ENCODE measurements around the gene JARID2. TPM values are rescaled to one million over a fixed set of nuclear protein-coding genes. Genes with fewer than 3 reads are reported as not detected.

JARID2 gene
- total RNA-seq, 1 experiment from 2014 or later, result 21.0 TPM

DNA sequence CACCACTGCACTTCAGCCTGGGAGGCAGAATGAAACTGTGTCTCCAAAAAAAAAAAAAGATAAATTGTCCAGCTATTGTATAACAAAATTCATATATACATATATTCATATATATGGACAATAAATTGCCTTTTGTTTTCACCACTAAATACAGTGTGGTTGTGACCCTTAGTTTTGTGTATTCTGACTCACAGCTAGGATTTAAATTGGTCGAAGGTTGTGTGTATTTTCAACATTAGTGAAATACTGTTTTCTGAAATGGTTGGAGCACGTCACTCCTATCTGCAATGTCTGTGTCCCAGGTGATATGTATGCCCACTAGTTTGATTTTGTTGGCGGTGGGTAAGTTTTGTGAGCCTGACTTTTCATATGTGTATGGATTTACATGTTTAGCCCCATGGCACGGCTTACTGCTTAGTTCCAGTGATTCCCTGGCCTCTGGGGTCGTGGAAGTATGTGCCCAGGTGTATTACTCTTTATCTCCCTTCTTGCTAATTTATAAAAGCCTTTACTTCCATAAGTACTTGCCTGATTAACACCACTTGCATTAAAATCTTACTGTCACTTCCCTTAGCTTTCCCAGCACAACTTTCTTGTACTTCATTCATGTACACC, 33.3 kb downstream of the JARID2 start:
- ChIA-PET CTCF (interaction anchor here (0.7 kb wide), 1 partner anchor 9 kb away, joined by 3 read pairs; no protein-coding TSS in a partner anchor), POLR2A (interaction anchor here (0.9 kb wide), 1 partner anchor 23 kb away, joined by 3 read pairs; no protein-coding TSS in a partner anchor)
- no peak overlapping the region for H3K4me3 Mint-ChIP-seq (ENCODE audit: unreplicated experiment)

DNA sequence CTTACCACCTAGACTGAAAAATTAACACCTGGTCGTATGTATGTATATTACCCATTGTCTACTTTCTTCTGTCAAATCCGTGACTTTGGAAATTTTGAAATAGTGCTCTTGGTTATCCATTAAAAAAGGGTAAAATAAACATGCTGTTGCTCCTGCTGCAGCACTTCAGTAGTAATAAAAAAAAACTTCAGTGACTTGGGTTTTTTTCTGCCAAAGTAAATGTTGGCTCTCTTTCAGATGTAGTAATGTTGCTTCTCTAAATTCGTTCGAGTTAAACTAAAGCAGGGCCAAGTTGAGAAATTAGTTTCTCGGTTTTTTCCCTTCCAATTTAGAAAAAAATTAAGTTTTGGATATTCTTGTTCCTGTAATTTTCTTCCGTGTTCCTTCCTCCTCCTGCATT, 34.2 kb downstream of the JARID2 start:
- DNase-seq (ENCODE audit: unreplicated experiment), result peak; percentile 30
- Mint-ChIP-seq H3K36me3 (ENCODE audit: insufficient read depth, unreplicated experiment) (peaks cover 13% of the 10 kb centered on the region), H3K9me3 (ENCODE audit: unreplicated experiment) (no peaks in the 10 kb centered on the region), H3K4me3 (ENCODE audit: unreplicated experiment) (no peak overlapping the region), H3K4me1 (ENCODE audit: insufficient read depth, unreplicated experiment) (peaks cover 36% of the 10 kb centered on the region), H3K27me3 (ENCODE audit: insufficient read depth, unreplicated experiment) (no peaks in the 10 kb centered on the region), H3K27ac (ENCODE audit: low read depth, unreplicated experiment) (no peak overlapping the region)
- TF ChIP-seq, protein P1, sequence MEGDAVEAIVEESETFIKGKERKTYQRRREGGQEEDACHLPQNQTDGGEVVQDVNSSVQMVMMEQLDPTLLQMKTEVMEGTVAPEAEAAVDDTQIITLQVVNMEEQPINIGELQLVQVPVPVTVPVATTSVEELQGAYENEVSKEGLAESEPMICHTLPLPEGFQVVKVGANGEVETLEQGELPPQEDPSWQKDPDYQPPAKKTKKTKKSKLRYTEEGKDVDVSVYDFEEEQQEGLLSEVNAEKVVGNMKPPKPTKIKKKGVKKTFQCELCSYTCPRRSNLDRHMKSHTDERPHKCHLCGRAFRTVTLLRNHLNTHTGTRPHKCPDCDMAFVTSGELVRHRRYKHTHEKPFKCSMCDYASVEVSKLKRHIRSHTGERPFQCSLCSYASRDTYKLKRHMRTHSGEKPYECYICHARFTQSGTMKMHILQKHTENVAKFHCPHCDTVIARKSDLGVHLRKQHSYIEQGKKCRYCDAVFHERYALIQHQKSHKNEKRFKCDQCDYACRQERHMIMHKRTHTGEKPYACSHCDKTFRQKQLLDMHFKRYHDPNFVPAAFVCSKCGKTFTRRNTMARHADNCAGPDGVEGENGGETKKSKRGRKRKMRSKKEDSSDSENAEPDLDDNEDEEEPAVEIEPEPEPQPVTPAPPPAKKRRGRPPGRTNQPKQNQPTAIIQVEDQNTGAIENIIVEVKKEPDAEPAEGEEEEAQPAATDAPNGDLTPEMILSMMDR (IDR thresholded peaks at IDR 0.05; ENCODE audit: unreplicated experiment), result no peak
- BruUV-seq (replicated peaks), result no TSS peak
- intact Hi-C loops (cut with micrococcal nuclease), result no loop called here
- ChIA-PET POLR2A (interaction anchor here (1.1 kb wide), 1 partner anchor 65 kb away, joined by 3 read pairs; no protein-coding TSS in a partner anchor), CTCF (interaction anchor here (0.6 kb wide), 1 partner anchor 41 kb away, joined by 3 read pairs; no protein-coding TSS in a partner anchor)

More for the DNA sequence above, 33.3 kb downstream of the JARID2 start:
- Mint-ChIP-seq H3K9me3 (ENCODE audit: unreplicated experiment) (no peaks in the 10 kb centered on the region), H3K36me3 (ENCODE audit: insufficient read depth, unreplicated experiment) (peaks cover 13% of the 10 kb centered on the region), H3K27ac (ENCODE audit: low read depth, unreplicated experiment) (no peak overlapping the region), H3K27me3 (ENCODE audit: insufficient read depth, unreplicated experiment) (no peaks in the 10 kb centered on the region), H3K4me1 (ENCODE audit: insufficient read depth, unreplicated experiment) (peaks cover 35% of the 10 kb centered on the region)
- TF ChIP-seq, protein P1 (IDR thresholded peaks at IDR 0.05; ENCODE audit: unreplicated experiment), result no peak
- intact Hi-C loops (cut with micrococcal nuclease), result no loop called here
- no peak for DNase-seq (ENCODE audit: unreplicated experiment)
- no TSS peak for BruUV-seq (replicated peaks)

GRCh38 chr6:15280961-15281360, 35.1 kb downstream of the JARID2 start:
- peaks cover 13% of the 10 kb centered on the region for H3K36me3 Mint-ChIP-seq (ENCODE audit: insufficient read depth, unreplicated experiment)
- no TSS peak for BruUV-seq (replicated peaks)
- H3K4me3 Mint-ChIP-seq (ENCODE audit: unreplicated experiment), result no peak overlapping the region
- no peak overlapping the region for H3K27ac Mint-ChIP-seq (ENCODE audit: low read depth, unreplicated experiment)
- CTCF ChIA-PET, result no interaction called here
- TF ChIP-seq, protein P1 (IDR thresholded peaks at IDR 0.05; ENCODE audit: unreplicated experiment), result no peak
- no peak for DNase-seq (ENCODE audit: unreplicated experiment)
- H3K9me3 Mint-ChIP-seq (ENCODE audit: unreplicated experiment), result no peaks in the 10 kb centered on the region
- POLR2A ChIA-PET, result interaction anchor here (1.1 kb wide), 1 partner anchor 64 kb away, joined by 3 read pairs; no protein-coding TSS in a partner anchor
- intact Hi-C loops (cut with micrococcal nuclease), result no loop called here
- peaks cover 31% of the 10 kb centered on the region for H3K4me1 Mint-ChIP-seq (ENCODE audit: insufficient read depth, unreplicated experiment)
- no peaks in the 10 kb centered on the region for H3K27me3 Mint-ChIP-seq (ENCODE audit: insufficient read depth, unreplicated experiment)

DNA sequence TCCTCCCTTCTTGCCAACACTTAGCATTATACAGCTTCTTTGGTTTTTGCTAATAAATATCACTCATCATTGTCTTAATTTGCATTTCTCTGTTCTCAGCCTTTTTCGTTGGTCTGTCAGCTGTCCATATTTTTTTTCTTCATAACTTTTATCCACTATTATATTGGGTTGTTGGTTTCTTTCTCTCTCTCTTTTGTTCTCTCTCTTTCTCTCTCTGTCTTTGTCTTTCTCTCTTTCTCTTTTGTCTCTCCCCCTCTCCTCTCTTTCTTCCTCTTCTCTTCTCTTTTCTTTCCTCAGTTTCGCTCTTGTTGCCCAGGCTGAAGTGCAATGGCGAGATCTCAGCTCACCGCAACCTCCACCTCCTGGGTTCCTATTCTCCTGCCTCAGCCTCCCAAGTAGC, 36.5 kb downstream of the JARID2 start:
- CTCF ChIA-PET, result no interaction called here

More for the DNA sequence above, 36.5 kb downstream of the JARID2 start:
- no peaks in the 10 kb centered on the region for H3K9me3 Mint-ChIP-seq (ENCODE audit: unreplicated experiment)
- H3K27me3 Mint-ChIP-seq (ENCODE audit: insufficient read depth, unreplicated experiment), result no peaks in the 10 kb centered on the region
- H3K4me3 Mint-ChIP-seq (ENCODE audit: unreplicated experiment), result no peak overlapping the region
- no peak overlapping the region for H3K27ac Mint-ChIP-seq (ENCODE audit: low read depth, unreplicated experiment)
- intact Hi-C loops (cut with micrococcal nuclease), result no loop called here
- no TSS peak for BruUV-seq (replicated peaks)
- TF ChIP-seq, protein P1 (IDR thresholded peaks at IDR 0.05; ENCODE audit: unreplicated experiment), result no peak
- H3K36me3 Mint-ChIP-seq (ENCODE audit: insufficient read depth, unreplicated experiment), result peaks cover 13% of the 10 kb centered on the region
- no peak for DNase-seq (ENCODE audit: unreplicated experiment)
- peaks cover 24% of the 10 kb centered on the region for H3K4me1 Mint-ChIP-seq (ENCODE audit: insufficient read depth, unreplicated experiment)
- POLR2A ChIA-PET, result interaction anchor here (0.7 kb wide), 1 partner anchor 1945 kb away, joined by 3 read pairs; no protein-coding TSS in a partner anchor
